A549 (cell line): ENCODE results near the gene EHBP1. TPM values are rescaled to one million over a fixed set of nuclear protein-coding genes. Genes with fewer than 3 reads are reported as not detected.

Experiments
- ATAC-seq, 2 experiments: fragments of 200-7000 bp in 1 of 2; fragments of >200 bp in 1 of 2; cut with Nextera tagmentation in 1 of 2; cut with Tn5 transposase in 1 of 2; 3 replicates each; pipeline versions ENCODE4 v1.8.0 to v1.9.1; 2018 to 2020; ENCODE audit warnings: mild to moderate bottlenecking in 1 of 2, moderate library complexity in 1 of 2
- CTCF ChIA-PET: fragments of 300-600 bp; sonication (Branson Sonifier 250); formaldehyde crosslinking; extraction: SDS; loops from one replicate; lab custom pipeline; 2021; ENCODE audit warnings: antibody characterized with exemption, inconsistent platforms; lab: Yijun Ruan, JAX
- POLR2A ChIA-PET: fragments of 350-600 bp; formaldehyde crosslinking; extraction: SDS; loops from one replicate; lab custom pipeline; 2021; ENCODE audit warnings: antibody characterized with exemption, inconsistent platforms; lab: Yijun Ruan, JAX
- DNase-seq, 2 experiments: peaks; one replicate each; pipeline versions ENCODE4 v3.0.0 to v3.0.0-alpha.2; 2011 to 2016; ENCODE audit warnings: low read depth in 1 of 2, low spot score in 1 of 2
- FAIRE-seq: peaks from 2 replicates; lab custom pipeline; 2011; peaks lifted over from hg19 to GRCh38; lab: Jason Lieb, UNC
- H3K27ac ChIP-seq, 2 experiments: fragments of >200 bp; sonication (Bioruptor Twin); formaldehyde crosslinking; 3 replicates each; pipeline ENCODE4 v1.5.1; 2016 to 2017
- H3K4me1 ChIP-seq: fragments of >200 bp; sonication (Bioruptor Twin); formaldehyde crosslinking; 3 replicates; pipeline ENCODE4 v1.6.1; 2016
- H3K4me2 ChIP-seq: fragments of >200 bp; sonication (Bioruptor Twin); formaldehyde crosslinking; 3 replicates; pipeline ENCODE4 v1.6.1; 2016
- H3K4me3 ChIP-seq: fragments of >200 bp; sonication (Bioruptor Twin); formaldehyde crosslinking; 3 replicates; pipeline ENCODE4 v1.5.1; 2016
- H3K9me3 ChIP-seq: fragments of >200 bp; sonication (Bioruptor Twin); formaldehyde crosslinking; 3 replicates; pipeline ENCODE4 v1.6.1; 2016
- BCL3 ChIP-seq: fragments of >200 bp; sonication (Bioruptor Twin); formaldehyde crosslinking; IDR thresholded peaks from 3 replicates; pipeline ENCODE4 v1.6.1; 2016
- CBX8 ChIP-seq: fragments of 200-600 bp; sonication (generic); IDR thresholded peaks from 2 replicates; pipeline ENCODE4 v1.6.1; 2016
- CEBPB ChIP-seq, 2 experiments: fragments of >200 bp in 1 of 2; sonication (Bioruptor Twin) in 1 of 2; formaldehyde crosslinking in 1 of 2; IDR thresholded peaks; 2 replicates each; pipeline ENCODE4 v1.6.1; 2012 to 2016
- CTCF ChIP-seq: fragments of >200 bp; sonication (Bioruptor Twin); formaldehyde crosslinking; IDR thresholded peaks from 3 replicates; pipeline ENCODE4 v1.5.1; 2016
- E2F6 ChIP-seq: IDR thresholded peaks from 2 replicates; pipeline ENCODE4 v1.6.1; 2012; ENCODE audit warnings: low read depth, borderline replicate concordance
- FOSB ChIP-seq: fragments of 250-450 bp; sonication (Bioruptor Pico); IDR thresholded peaks from 2 replicates; pipeline ENCODE4 v1.5.0; 2020; ENCODE audit warnings: mild to moderate bottlenecking, moderate library complexity
- FOSL2 ChIP-seq, 2 experiments: fragments of 450-650 bp in 1 of 2; fragments of >200 bp in 1 of 2; sonication (Bioruptor Twin) in 1 of 2; formaldehyde crosslinking; IDR thresholded peaks; 2 replicates each; pipeline versions ENCODE4 v1.5.0 to v1.6.1; 2016 to 2020; ENCODE audit warnings: mild to moderate bottlenecking in 1 of 2, moderate library complexity in 1 of 2
- HDAC2 ChIP-seq: fragments of 200-600 bp; sonication (generic); IDR thresholded peaks from 2 replicates; pipeline ENCODE4 v1.6.1; 2016
- HES2 ChIP-seq: fragments of >200 bp; sonication (Bioruptor Twin); formaldehyde crosslinking; IDR thresholded peaks from 2 replicates; pipeline ENCODE4 v1.6.1; 2016
- HOXB5 ChIP-seq: fragments of 250-450 bp; sonication (Bioruptor Pico); IDR thresholded peaks from 2 replicates; pipeline ENCODE4 v1.5.0; 2020; ENCODE audit warnings: mild to moderate bottlenecking, moderate library complexity
- JUN ChIP-seq, 2 experiments: fragments of >200 bp; sonication (Bioruptor Twin); formaldehyde crosslinking; IDR thresholded peaks; 2 replicates in 1 of 2; 3 replicates in 1 of 2; pipeline ENCODE4 v1.6.1; 2016 to 2017
- KDM1A ChIP-seq: fragments of 200-600 bp; sonication (generic); IDR thresholded peaks from 2 replicates; pipeline ENCODE4 v1.6.1; 2016; ENCODE audit warnings: low read depth, mild to moderate bottlenecking
- KDM5A ChIP-seq: fragments of 200-600 bp; sonication (generic); IDR thresholded peaks from 2 replicates; pipeline ENCODE4 v1.6.1; 2016; ENCODE audit warnings: antibody characterized with exemption, mild to moderate bottlenecking
- MAFK ChIP-seq: fragments of 450-650 bp; IDR thresholded peaks from 2 replicates; pipeline ENCODE4 v1.6.1; 2014; ENCODE audit not compliant: partially characterized antibody
- MAX ChIP-seq: IDR thresholded peaks from 2 replicates; pipeline ENCODE4 v1.6.1; 2012
- NR3C1 ChIP-seq: fragments of >200 bp; sonication (Bioruptor Twin); formaldehyde crosslinking; IDR thresholded peaks from 3 replicates; pipeline ENCODE4 v1.6.1; 2017
- PBX3 ChIP-seq: IDR thresholded peaks from 2 replicates; pipeline ENCODE4 v1.6.1; 2012
- RAD21 ChIP-seq, 2 experiments: fragments of >200 bp in 1 of 2; sonication (Bioruptor Twin) in 1 of 2; formaldehyde crosslinking in 1 of 2; IDR thresholded peaks in 1 of 2; conservative IDR thresholded peaks in 1 of 2; 2 replicates in 1 of 2; 3 replicates in 1 of 2; pipeline ENCODE4 v1.6.1; 2012 to 2018; ENCODE audit warnings: inconsistent platforms in 1 of 2
- RFX5 ChIP-seq: fragments of 450-650 bp; IDR thresholded peaks from 2 replicates; pipeline ENCODE4 v1.7.1; 2014; ENCODE audit warnings: antibody characterized with exemption, mild to moderate bottlenecking, moderate library complexity
- ZC3H11A ChIP-seq: fragments of 450-650 bp; IDR thresholded peaks from 2 replicates; pipeline ENCODE4 v1.6.1; 2014; ENCODE audit warnings: antibody characterized with exemption, mild to moderate bottlenecking
- ZSCAN20 ChIP-seq: fragments of 250-450 bp; sonication (Bioruptor Pico); IDR thresholded peaks from 2 replicates; pipeline ENCODE4 v1.8.0; 2022; ENCODE audit warnings: mild to moderate bottlenecking, moderate library complexity
- WGBS: methylation state at CpG from one replicate; pipeline ENCODE4 v1.1.6; 2017; ENCODE audit errors: missing lambda C conversion rate; 5-methylcytosine and 5-hydroxymethylcytosine counted together
- polyA plus RNA-seq, 4 experiments: library from polyadenylated mRNA; depleted of rRNA in 3 of 4; stranded (reverse); fragments of >200 nt; fragmentation: RNase III in 1 of 4; extraction: RNeasy Plus Mini Kit Qiagen cat#74134 plus additional on column Dnase treatment in 1 of 4; gene quantifications; 2 replicates in 3 of 4; 3 replicates in 1 of 4; pipeline ENCODE4 v1.2.3, GENCODE V29; 2011 to 2017

The EHBP1 gene
- polyA plus RNA-seq, 2 of the 4 experiments (the other 2 are of a cell fraction) = 65.7 to 204 TPM

GRCh38 chr2:62716768-62717167, 11.3 kb downstream of the EHBP1 start:
- Histone ChIP-seq H3K9me3 (0 out of 3 replicates have a peak, but pooled peaks cover under 1% of the 10 kb centered on the region), H3K27ac (no peak overlapping the region), H3K4me2 (no peak overlapping the region)
- ATAC-seq = no peak
- no peak for DNase-seq
- WGBS = 88% methylated on average over 4 of the region's 4 CpGs
- POLR2A ChIA-PET = interaction anchor here (1.3 kb wide), 1 partner anchor 211 kb away, joined by 3 read pairs; the partner anchor contains the start of gene TMEM17
- TF ChIP-seq RFX5 = no peak
- TF ChIP-seq RAD21 (conservative IDR thresholded peaks at IDR 0.05 in 1 of 2, IDR thresholded peaks at IDR 0.05 in 1 of 2) = no peak
- no peak for TF ChIP-seq E2F6
- TF ChIP-seq FOSL2 (IDR thresholded peaks at IDR 0.05) = no peak
- TF ChIP-seq FOSL2 (CRISPR knock-in tag; IDR thresholded peaks at IDR 0.05) = no peak
- no peak for TF ChIP-seq JUN (IDR thresholded peaks at IDR 0.05)
- no peak for TF ChIP-seq CEBPB (IDR thresholded peaks at IDR 0.05)
- no peak for TF ChIP-seq CBX8
- TF ChIP-seq MAFK = no peak
- TF ChIP-seq KDM1A = no peak
- TF ChIP-seq, all 56 proteins: peak for 0
- peaks cover 33% of the 10 kb centered on the region for H3K4me1 ChIP-seq
- CTCF ChIA-PET = no interaction called here
- H3K4me3 ChIP-seq = no peak overlapping the region
- FAIRE-seq = no peak

- Histone ChIP-seq H3K4me2 (no peak overlapping the region), H3K4me3 (no peak overlapping the region), H3K4me1 (peaks cover 27% of the 10 kb centered on the region), H3K9me3 (no peaks in the 10 kb centered on the region), H3K27ac (no peak overlapping the region)
- FAIRE-seq = no peak
- ChIA-PET POLR2A (no interaction called here), CTCF (no interaction called here)
- no peak for DNase-seq
- no peak for ATAC-seq
- WGBS = 96% methylated on average over 4 of the region's 4 CpGs
- TF ChIP-seq E2F6 = no peak
- no peak for TF ChIP-seq CTCF
- no peak for TF ChIP-seq HES2
- no peak for TF ChIP-seq KDM5A
- TF ChIP-seq HOXB5 = no peak
- no peak for TF ChIP-seq HDAC2
- TF ChIP-seq FOSB (CRISPR knock-in tag) = no peak
- TF ChIP-seq BCL3 = no peak
- no peak for TF ChIP-seq ZC3H11A
- no peak for TF ChIP-seq PBX3
- TF ChIP-seq MAX = no peak
- no peak for TF ChIP-seq CEBPB (IDR thresholded peaks at IDR 0.05)
- TF ChIP-seq NR3C1 = no peak
- TF ChIP-seq JUN (IDR thresholded peaks at IDR 0.05) = no peak
- no peak for TF ChIP-seq ZSCAN20
Observed at GRCh38 chr2:62717503-62718081, 12.1 kb downstream of the EHBP1 start.
